Endodermal cell (in vitro differentiated cells): ENCODE results near the gene SLC45A1. TPM values are rescaled to one million over a fixed set of nuclear protein-coding genes. Genes with fewer than 3 reads are reported as not detected.
A peak's percentile ranks its signal among the peaks of the same experiment; 100 is the strongest.

Source experiments
- DNase-seq: peaks from one replicate; pipeline ENCODE4 v3.0.0-alpha.2; 2017
- H3K27ac ChIP-seq: 2 replicates; pipeline ENCODE4 v1.5.1; 2013; ENCODE audit warnings: mild to moderate bottlenecking, low read depth, low read length, moderate library complexity
- H3K27me3 ChIP-seq: 2 replicates; pipeline ENCODE4 v1.6.1; 2013; ENCODE audit warnings: mild to moderate bottlenecking, low read length, moderate library complexity; ENCODE audit not compliant: insufficient read depth, control insufficient read depth, poor library complexity, severe bottlenecking
- H3K36me3 ChIP-seq: 2 replicates; pipeline ENCODE4 v1.7.0; 2013; ENCODE audit warnings: mild to moderate bottlenecking, low read length, moderate library complexity; ENCODE audit not compliant: control insufficient read depth, insufficient read depth
- H3K4me1 ChIP-seq: one replicate; pipeline ENCODE4 v1.7.0; 2013; ENCODE audit warnings: low read length; ENCODE audit not compliant: control insufficient read depth, insufficient read depth
- H3K4me3 ChIP-seq: 2 replicates; pipeline ENCODE4 v1.5.1; 2013; ENCODE audit warnings: mild to moderate bottlenecking, low read length, moderate library complexity
- H3K9ac ChIP-seq: 2 replicates; pipeline ENCODE4 v1.6.1; 2013; ENCODE audit warnings: mild to moderate bottlenecking, low read length, moderate library complexity; ENCODE audit not compliant: poor library complexity, severe bottlenecking; ENCODE audit errors: extremely low read depth
- H3K9me3 ChIP-seq: 2 replicates; pipeline ENCODE4 v1.6.1; 2013; ENCODE audit warnings: mild to moderate bottlenecking, low read length, moderate library complexity; ENCODE audit not compliant: control insufficient read depth
- H3K27ac Mint-ChIP-seq: 2 replicates; pipeline ENCODE4 v1.8.0; 2020; ENCODE audit warnings: mixed read lengths
- H3K27me3 Mint-ChIP-seq: 2 replicates; pipeline ENCODE4 v1.8.0; 2021; ENCODE audit warnings: mild to moderate bottlenecking, mixed read lengths; ENCODE audit not compliant: insufficient read depth
- H3K36me3 Mint-ChIP-seq: 2 replicates; pipeline ENCODE4 v1.8.0; 2020; ENCODE audit warnings: low read depth, mixed read lengths
- H3K4me1 Mint-ChIP-seq: 2 replicates; pipeline ENCODE4 v1.8.0; 2020; ENCODE audit warnings: mixed read lengths
- H3K4me3 Mint-ChIP-seq: 2 replicates; pipeline ENCODE4 v1.8.0; 2020; ENCODE audit warnings: mild to moderate bottlenecking, moderate library complexity, mixed read lengths
- H3K9me3 Mint-ChIP-seq: 2 replicates; pipeline ENCODE4 v1.8.0; 2020; ENCODE audit warnings: mild to moderate bottlenecking, mixed read lengths
- WGBS, 2 experiments: methylation state at CpG; one replicate each; pipeline versions ENCODE4 v1.1.5 to v1.1.7; 2013; ENCODE audit warnings: missing lambda C conversion rate in 2 of 2, mixed read lengths in 1 of 2; ENCODE audit not compliant: insufficient coverage in 1 of 2, insufficient read length in 1 of 2; 5-methylcytosine and 5-hydroxymethylcytosine counted together
- total RNA-seq, 2 donors: library from RNA; stranded (reverse); fragmentation: NEBNext Ultra II Directional in 1 of 2; extraction: Animal tissue kit (Norgen Biotek cat#: 25700) in 1 of 2; gene quantifications; 2 replicates in 1 of 2; 3 replicates in 1 of 2; pipeline ENCODE4 v1.2.1, GENCODE V29; 2021
- TF ChIP-seq, protein P1 (sequence below): fragments of 200-600 bp; sonication (generic); conservative IDR thresholded peaks from 2 replicates; pipeline ENCODE4 v1.5.0; 2021; ENCODE audit warnings: antibody characterized with exemption, mild to moderate bottlenecking

The SLC45A1 gene
- total RNA-seq, 2 donors from 2014 or later = 0.42 TPM; not detected in 1

DNA sequence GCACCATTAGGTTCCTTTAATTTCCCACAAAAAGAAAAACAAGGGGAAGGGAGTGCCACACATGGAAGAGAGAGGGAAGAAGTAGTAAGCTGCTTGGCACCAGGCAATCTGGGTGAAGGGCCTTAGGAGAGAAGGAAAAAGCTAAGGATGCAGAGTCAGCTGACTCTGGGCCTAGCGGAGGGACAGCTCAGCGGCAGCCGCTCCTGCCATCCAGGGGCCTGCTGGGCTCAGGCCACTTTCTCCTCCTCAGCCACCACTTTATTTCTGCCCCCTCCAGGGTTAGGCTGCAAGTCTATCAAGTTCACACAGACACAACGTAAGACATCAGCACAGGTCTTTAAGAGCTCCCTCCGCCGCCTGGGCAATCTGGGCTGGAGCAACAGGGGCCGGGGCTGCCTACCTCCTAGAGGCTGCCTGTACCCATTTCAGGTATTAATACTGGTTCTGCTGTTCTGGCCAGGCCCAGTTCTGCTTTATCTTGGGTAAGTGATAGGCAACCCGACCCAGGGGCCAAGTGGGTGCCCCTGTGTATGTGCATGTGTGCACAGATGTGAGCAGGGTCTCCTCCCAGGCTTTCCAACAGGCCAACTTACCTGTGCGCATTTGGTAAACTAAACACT is 53.6 kb downstream of the SLC45A1 start:
- 88 to 91% methylated on average over 5 to 9 of the region's 9 CpGs for WGBS, 2 experiments
- peak; percentile 49 for DNase-seq
- H3K4me3 Mint-ChIP-seq = no peak overlapping the region

DNA sequence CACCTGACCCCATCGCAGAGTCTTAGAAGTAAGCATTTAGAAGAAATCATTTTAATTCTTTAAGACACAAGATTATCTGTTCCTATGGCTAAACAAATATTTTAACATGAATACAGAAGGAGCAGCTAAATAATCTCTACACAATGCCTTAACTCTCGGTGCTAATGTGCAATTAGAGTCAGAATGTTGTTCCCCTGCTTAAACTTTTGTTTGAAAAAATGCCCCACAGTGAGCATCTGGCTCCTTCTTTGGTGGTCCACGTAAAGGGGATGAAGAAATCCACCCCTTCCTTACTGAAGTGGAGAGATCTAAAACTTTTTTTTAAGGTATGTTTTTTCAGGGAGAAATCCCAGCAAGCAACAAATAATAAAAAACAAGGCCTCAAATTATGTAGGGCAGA is 55.2 kb downstream of the SLC45A1 start:
- Histone ChIP-seq H3K27ac (peak overlapping the region; percentile 34), H3K9me3 (no peaks in the 10 kb centered on the region), H3K27me3 (no peaks in the 10 kb centered on the region), H3K36me3 (peaks cover 42% of the 10 kb centered on the region), H3K9ac (no peak overlapping the region), H3K4me3 (no peak overlapping the region), H3K4me1 (peaks cover 8% of the 10 kb centered on the region)
- TF ChIP-seq, protein P1, sequence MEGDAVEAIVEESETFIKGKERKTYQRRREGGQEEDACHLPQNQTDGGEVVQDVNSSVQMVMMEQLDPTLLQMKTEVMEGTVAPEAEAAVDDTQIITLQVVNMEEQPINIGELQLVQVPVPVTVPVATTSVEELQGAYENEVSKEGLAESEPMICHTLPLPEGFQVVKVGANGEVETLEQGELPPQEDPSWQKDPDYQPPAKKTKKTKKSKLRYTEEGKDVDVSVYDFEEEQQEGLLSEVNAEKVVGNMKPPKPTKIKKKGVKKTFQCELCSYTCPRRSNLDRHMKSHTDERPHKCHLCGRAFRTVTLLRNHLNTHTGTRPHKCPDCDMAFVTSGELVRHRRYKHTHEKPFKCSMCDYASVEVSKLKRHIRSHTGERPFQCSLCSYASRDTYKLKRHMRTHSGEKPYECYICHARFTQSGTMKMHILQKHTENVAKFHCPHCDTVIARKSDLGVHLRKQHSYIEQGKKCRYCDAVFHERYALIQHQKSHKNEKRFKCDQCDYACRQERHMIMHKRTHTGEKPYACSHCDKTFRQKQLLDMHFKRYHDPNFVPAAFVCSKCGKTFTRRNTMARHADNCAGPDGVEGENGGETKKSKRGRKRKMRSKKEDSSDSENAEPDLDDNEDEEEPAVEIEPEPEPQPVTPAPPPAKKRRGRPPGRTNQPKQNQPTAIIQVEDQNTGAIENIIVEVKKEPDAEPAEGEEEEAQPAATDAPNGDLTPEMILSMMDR = no peak
- Mint-ChIP-seq H3K36me3 (peaks cover 12% of the 10 kb centered on the region), H3K9me3 (no peaks in the 10 kb centered on the region), H3K4me3 (no peak overlapping the region), H3K4me1 (peaks cover 47% of the 10 kb centered on the region), H3K27me3 (no peaks in the 10 kb centered on the region), H3K27ac (peak overlapping the region; percentile 88)
- WGBS, 2 experiments = 80 to 85% methylated on average over 2 to 3 of the region's 3 CpGs
- no peak for DNase-seq

More for the DNA sequence above, 53.6 kb downstream of the SLC45A1 start:
- H3K27ac ChIP-seq = peak overlapping the region; percentile 64
- H3K27me3 ChIP-seq = no peaks in the 10 kb centered on the region
- H3K27me3 Mint-ChIP-seq = no peaks in the 10 kb centered on the region
- H3K4me1 ChIP-seq = peaks cover 6% of the 10 kb centered on the region
- H3K4me3 ChIP-seq = no peak overlapping the region
- peak overlapping the region; percentile 27 for H3K27ac Mint-ChIP-seq
- no peak overlapping the region for H3K9ac ChIP-seq
- H3K9me3 Mint-ChIP-seq = no peaks in the 10 kb centered on the region
- peaks cover 14% of the 10 kb centered on the region for H3K36me3 Mint-ChIP-seq
- peaks cover 42% of the 10 kb centered on the region for H3K36me3 ChIP-seq
- H3K9me3 ChIP-seq = no peaks in the 10 kb centered on the region
- peaks cover 50% of the 10 kb centered on the region for H3K4me1 Mint-ChIP-seq
- TF ChIP-seq, protein P1 = no peak

DNA sequence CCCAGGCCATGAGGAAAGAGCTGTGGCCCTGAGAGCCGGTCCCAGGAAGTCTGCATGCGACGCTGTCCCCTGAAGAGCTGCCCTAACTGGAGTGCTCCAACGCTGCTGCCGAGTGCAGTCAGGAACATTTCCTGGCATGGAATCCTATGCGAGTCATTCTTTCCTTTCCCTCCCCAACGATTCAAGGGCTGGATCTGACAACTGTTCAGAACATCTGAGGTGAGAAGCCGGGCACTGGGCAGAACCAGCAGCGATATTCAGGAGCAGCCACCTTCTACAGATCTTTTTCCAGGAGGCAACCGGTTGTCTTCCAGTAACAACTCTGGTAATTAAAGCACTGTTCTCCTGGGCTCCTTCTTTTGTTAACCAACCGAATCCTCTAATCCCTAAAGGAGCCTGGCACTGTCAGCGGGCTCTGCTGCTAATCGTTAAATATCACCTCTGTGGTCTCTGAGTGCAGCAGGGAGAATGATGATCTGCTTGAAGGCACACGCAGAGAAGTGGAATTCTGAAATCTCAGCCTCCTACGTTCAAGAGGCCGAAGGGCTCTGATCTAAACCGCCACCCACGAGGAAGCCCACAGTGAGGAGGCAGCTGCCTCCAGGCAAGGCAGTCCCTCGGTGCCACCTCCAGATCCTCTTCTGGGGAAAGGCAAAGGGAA is 55.8 kb downstream of the SLC45A1 start:
- Mint-ChIP-seq H3K4me1 (peaks cover 50% of the 10 kb centered on the region), H3K4me3 (no peak overlapping the region), H3K27ac (peak overlapping the region; percentile 88), H3K27me3 (no peaks in the 10 kb centered on the region), H3K36me3 (peaks cover 12% of the 10 kb centered on the region), H3K9me3 (no peaks in the 10 kb centered on the region)
- H3K27me3 ChIP-seq = no peaks in the 10 kb centered on the region
- H3K36me3 ChIP-seq = peaks cover 42% of the 10 kb centered on the region
- no peaks in the 10 kb centered on the region for H3K9me3 ChIP-seq
- whole genome bisulfite sequencing, 2 experiments = 69 to 70% methylated on average over 12 to 19 of the region's 19 CpGs
- peak overlapping the region; percentile 34 for H3K27ac ChIP-seq
- TF ChIP-seq, protein P1 = no peak
- H3K4me3 ChIP-seq = no peak overlapping the region
- H3K4me1 ChIP-seq = peaks cover 11% of the 10 kb centered on the region
- H3K9ac ChIP-seq = no peak overlapping the region
- DNase-seq = no peak
